Measurements from ENCODE around the gene ANO4. TPM values are rescaled to one million over a fixed set of nuclear protein-coding genes. Genes with fewer than 3 reads are reported as not detected.

The ANO4 gene
- total RNA-seq, 1 experiment from 2014 or later, result not detected

GRCh38 chr12:100942984-100943749, 148.6 kb downstream of the ANO4 start:
- no peak for DNase-seq (ENCODE audit: low spot score)

- no peak for DNase-seq (ENCODE audit: low spot score)
These were observed 157.2 kb downstream of the ANO4 start for GRCh38 chr12:100951756-100952155.

GRCh38 chr12:100953217-100953616, 158.6 kb downstream of the ANO4 start:
- DNase-seq (ENCODE audit: low spot score), result no peak

GRCh38 chr12:100953677-100954076, 159.1 kb downstream of the ANO4 start:
- no peak for DNase-seq (ENCODE audit: low spot score)

- DNase-seq (ENCODE audit: low spot score), result no peak
These were observed 159.5 kb downstream of the ANO4 start for GRCh38 chr12:100954118-100954517.

- peak; percentile 79 for DNase-seq (ENCODE audit: low spot score)
These were observed 160.6 kb downstream of the ANO4 start for GRCh38 chr12:100955139-100955538.

- DNase-seq (ENCODE audit: low spot score), result peak; percentile 61
These were observed 161.8 kb downstream of the ANO4 start for GRCh38 chr12:100956311-100956852.

- DNase-seq (ENCODE audit: low spot score), result peak; percentile 43
These were observed 164.9 kb downstream of the ANO4 start for GRCh38 chr12:100959481-100959880.

GRCh38 chr12:100962086-100962712, 167.6 kb downstream of the ANO4 start:
- no peak for DNase-seq (ENCODE audit: low spot score)

GRCh38 chr12:100963381-100963780, 168.8 kb downstream of the ANO4 start:
- no peak for DNase-seq (ENCODE audit: low spot score)

GRCh38 chr12:100964028-100964427, 169.5 kb downstream of the ANO4 start:
- DNase-seq (ENCODE audit: low spot score), result no peak

GRCh38 chr12:100967189-100967588, 172.6 kb downstream of the ANO4 start:
- no peak for DNase-seq (ENCODE audit: low spot score)

GRCh38 chr12:100970894-100971293, 176.3 kb downstream of the ANO4 start:
- DNase-seq (ENCODE audit: low spot score), result no peak

- DNase-seq (ENCODE audit: low spot score), result no peak
These were observed 177.5 kb downstream of the ANO4 start for GRCh38 chr12:100972121-100972520.

GRCh38 chr12:100974341-100974740, 179.8 kb downstream of the ANO4 start:
- no peak for DNase-seq (ENCODE audit: low spot score)

GRCh38 chr12:100974747-100975146, 180.2 kb downstream of the ANO4 start:
- no peak for DNase-seq (ENCODE audit: low spot score)

- DNase-seq (ENCODE audit: low spot score), result no peak
These were observed 182.2 kb downstream of the ANO4 start for GRCh38 chr12:100976735-100977134.

GRCh38 chr12:100980856-100981255, 186.3 kb downstream of the ANO4 start:
- no peak for DNase-seq (ENCODE audit: low spot score)

- DNase-seq (ENCODE audit: low spot score), result no peak
These were observed 188.1 kb downstream of the ANO4 start for GRCh38 chr12:100982511-100983183.

GRCh38 chr12:100984796-100985195, 190.2 kb downstream of the ANO4 start:
- DNase-seq (ENCODE audit: low spot score), result no peak

- peak; percentile 14 for DNase-seq (ENCODE audit: low spot score)
These were observed 192.3 kb downstream of the ANO4 start for GRCh38 chr12:100986595-100987547.
